H1 (cell line): ENCODE data around the gene LDAH. TPM values are rescaled to one million over a fixed set of nuclear protein-coding genes. Genes with fewer than 3 reads are reported as not detected.

ENCODE experiments used
- CTCF ChIA-PET: fragments of 300-600 bp; sonication (Branson Sonifier 250); formaldehyde crosslinking; loops from one replicate; lab custom pipeline; 2021; ENCODE audit not compliant: partially characterized antibody; lab: Charles Lee
- POLR2A ChIA-PET: fragments of 300-600 bp; sonication (Branson Sonifier 250); formaldehyde crosslinking; loops from one replicate; lab custom pipeline; 2021; ENCODE audit warnings: inconsistent platforms; ENCODE audit not compliant: partially characterized antibody; lab: Charles Lee
- DNase-seq, 2 experiments: peaks; one replicate each; pipeline versions ENCODE4 v3.0.0 to v3.0.0-alpha.2; 2010 to 2022; ENCODE audit warnings: low spot score in 2 of 2, low read depth in 1 of 2, mixed read lengths in 1 of 2
- FAIRE-seq: peaks from 2 replicates; lab custom pipeline; 2011; peaks lifted over from hg19 to GRCh38; lab: Jason Lieb, UNC
- H2AFZ ChIP-seq: 2 replicates; pipeline ENCODE4 v1.8.1; 2012; ENCODE audit warnings: low read length, inconsistent platforms
- H2AK5ac ChIP-seq: 2 replicates; pipeline ENCODE4 v1.6.1; 2013; ENCODE audit warnings: low read depth, low read length
- H2BK120ac ChIP-seq: replicated peaks from 2 replicates; pipeline ENCODE3; 2013; ENCODE audit warnings: low read depth, low read length, inconsistent platforms
- H2BK12ac ChIP-seq: 2 replicates; pipeline ENCODE4 v1.6.1; 2013; ENCODE audit warnings: low read depth, low read length
- H2BK15ac ChIP-seq: 2 replicates; pipeline ENCODE4 v1.6.1; 2013; ENCODE audit warnings: low read length
- H2BK20ac ChIP-seq: 2 replicates; pipeline ENCODE4 v1.6.1; 2013; ENCODE audit warnings: low read length
- H2BK5ac ChIP-seq: 2 replicates; pipeline ENCODE4 v1.6.1; 2013; ENCODE audit warnings: low read depth, low read length
- H3K14ac ChIP-seq: 2 replicates; pipeline ENCODE4 v1.6.1; 2013; ENCODE audit warnings: inconsistent platforms; ENCODE audit not compliant: insufficient read length
- H3K18ac ChIP-seq: 2 replicates; pipeline ENCODE4 v1.6.1; 2013; ENCODE audit warnings: low read length; ENCODE audit errors: extremely low read depth
- H3K23ac ChIP-seq: 2 replicates; pipeline ENCODE4 v1.6.1; 2013; ENCODE audit warnings: inconsistent platforms; ENCODE audit not compliant: insufficient read length
- H3K23me2 ChIP-seq: 2 replicates; pipeline ENCODE4 v1.6.1; 2013; ENCODE audit warnings: low read depth, low read length
- H3K27ac ChIP-seq: 2 replicates; pipeline ENCODE4 v1.6.1; 2011; ENCODE audit warnings: low read depth, low read length, inconsistent platforms
- H3K27me3 ChIP-seq, 4 experiments: replicated peaks in 1 of 4; 1 replicate in 1 of 4; 2 replicates in 3 of 4; pipeline versions ENCODE4 v1.6.1 to v1.8.1; 2011 to 2013; ENCODE audit warnings: low read length in 3 of 4, mild to moderate bottlenecking in 3 of 4, inconsistent platforms in 2 of 4, mixed read lengths in 2 of 4, moderate library complexity in 1 of 4; ENCODE audit not compliant: control insufficient read depth in 3 of 4, insufficient read depth in 3 of 4; ENCODE audit errors: extremely low read depth in 1 of 4
- H3K36me3 ChIP-seq, 4 experiments: 2 replicates each; pipeline versions ENCODE4 v1.6.1 to v1.8.1; 2011 to 2013; ENCODE audit warnings: mild to moderate bottlenecking in 4 of 4, low read length in 3 of 4, moderate library complexity in 2 of 4, control low read depth in 1 of 4, inconsistent platforms in 1 of 4; ENCODE audit not compliant: insufficient read depth in 4 of 4, control insufficient read depth in 2 of 4
- H3K4ac ChIP-seq: replicated peaks from 2 replicates; pipeline ENCODE3; 2013; ENCODE audit warnings: low read length, low read depth, mixed read lengths, inconsistent platforms; ENCODE audit not compliant: insufficient read length
- H3K4me1 ChIP-seq, 4 experiments: replicated peaks in 1 of 4; 1 replicate in 1 of 4; 2 replicates in 3 of 4; pipeline versions ENCODE4 v1.6.1 to v1.8.1; 2011 to 2013; ENCODE audit warnings: low read length in 3 of 4, inconsistent platforms in 2 of 4, mixed read lengths in 1 of 4; ENCODE audit not compliant: insufficient read depth in 4 of 4, control insufficient read depth in 3 of 4
- H3K4me2 ChIP-seq, 2 experiments: 2 replicates each; pipeline versions ENCODE4 v1.6.1 to v1.8.1; 2011 to 2013; ENCODE audit warnings: low read depth in 2 of 2, low read length in 2 of 2, control low read depth in 1 of 2, inconsistent platforms in 1 of 2, mild to moderate bottlenecking in 1 of 2; ENCODE audit not compliant: insufficient read depth in 1 of 2
- H3K4me3 ChIP-seq, 4 experiments: fragments of 200-600, 300-600 bp in 1 of 4; sonication (generic), shearing (Covaris generic), sonication (Bioruptor Twin) in 1 of 4; 2 replicates each; pipeline versions ENCODE4 v1.5.1 to v1.8.1; 2011 to 2016; ENCODE audit warnings: low read length in 4 of 4, low read depth in 3 of 4, control low read depth in 2 of 4, inconsistent platforms in 2 of 4, mild to moderate bottlenecking in 2 of 4, mixed read lengths in 1 of 4, moderate library complexity in 1 of 4; ENCODE audit not compliant: insufficient read depth in 2 of 4; ENCODE audit errors: extremely low read depth in 1 of 4
- H3K56ac ChIP-seq: replicated peaks from 2 replicates; pipeline ENCODE3; 2013; ENCODE audit warnings: low read depth, mild to moderate bottlenecking, mixed read lengths, low read length, inconsistent platforms; ENCODE audit not compliant: insufficient read length
- H3K79me1 ChIP-seq: 2 replicates; pipeline ENCODE4 v1.6.1; 2013; ENCODE audit warnings: low read depth, low read length, control low read depth
- H3K79me2 ChIP-seq, 2 experiments: 2 replicates each; pipeline versions ENCODE4 v1.6.1 to v1.8.1; 2012 to 2013; ENCODE audit warnings: low read length in 2 of 2, mild to moderate bottlenecking in 2 of 2, inconsistent platforms in 1 of 2; ENCODE audit not compliant: insufficient read depth in 2 of 2, control insufficient read depth in 1 of 2
- H3K9ac ChIP-seq, 4 experiments: replicated peaks in 1 of 4; 1 replicate in 1 of 4; 2 replicates in 3 of 4; pipeline versions ENCODE4 v1.6.1 to v1.8.1; 2011 to 2013; ENCODE audit warnings: low read depth in 3 of 4, low read length in 3 of 4, control low read depth in 2 of 4, mild to moderate bottlenecking in 2 of 4, moderate library complexity in 2 of 4, inconsistent platforms in 1 of 4; ENCODE audit errors: extremely low read depth in 1 of 4
- H3K9me3 ChIP-seq, 2 experiments: 2 replicates each; pipeline versions ENCODE4 v1.6.1 to v1.8.1; 2012 to 2013; ENCODE audit warnings: mild to moderate bottlenecking in 2 of 2, moderate library complexity in 2 of 2, control low read depth in 1 of 2, inconsistent platforms in 1 of 2, low read depth in 1 of 2, low read length in 1 of 2, mixed read lengths in 1 of 2; ENCODE audit not compliant: insufficient read depth in 2 of 2
- H4K20me1 ChIP-seq, 2 experiments: replicated peaks in 1 of 2; 2 replicates each; pipeline versions ENCODE3 to v1.8.1; 2011 to 2013; ENCODE audit warnings: inconsistent platforms in 2 of 2, low read length in 2 of 2, mild to moderate bottlenecking in 1 of 2; ENCODE audit not compliant: insufficient read depth in 2 of 2, control insufficient read depth in 1 of 2
- H4K5ac ChIP-seq: 2 replicates; pipeline ENCODE4 v1.6.1; 2013; ENCODE audit warnings: low read length, low read depth, mixed read lengths, inconsistent platforms; ENCODE audit not compliant: insufficient read length
- H4K8ac ChIP-seq: 2 replicates; pipeline ENCODE4 v1.8.0; 2013; ENCODE audit warnings: mild to moderate bottlenecking, moderate library complexity, low read length, inconsistent platforms; ENCODE audit not compliant: insufficient read depth; ENCODE audit errors: extremely low read depth
- H4K91ac ChIP-seq: replicated peaks from 2 replicates; pipeline ENCODE3; 2013; ENCODE audit warnings: low read length, mixed read lengths, inconsistent platforms; ENCODE audit not compliant: insufficient read length
- HDAC6 ChIP-seq: IDR thresholded peaks from one replicate; pipeline ENCODE4 v1.7.1; 2012; ENCODE audit warnings: low read depth, mild to moderate bottlenecking, inconsistent platforms, low read length, moderate library complexity
- SUZ12 ChIP-seq: fragments of 200-600 bp; sonication (generic); IDR thresholded peaks from 2 replicates; pipeline ENCODE4 v1.6.1; 2012; ENCODE audit warnings: mild to moderate bottlenecking, inconsistent platforms, low read length, moderate library complexity, mixed read lengths
- polyA plus RNA-seq, 7 experiments: library from polyadenylated mRNA; depleted of rRNA in 3 of 7; stranded (reverse) in 5 of 7; unstranded in 2 of 7; fragments of >200 nt in 5 of 7; fragments of 200-250 nt in 2 of 7; gene quantifications; 1 replicate in 5 of 7; 2 replicates in 1 of 7; 4 replicates in 1 of 7; pipeline versions ENCODE4 v1.2.1 to v1.2.3, GENCODE V29; 2011 to 2013; ENCODE audit warnings: missing spikeins in 2 of 7, mixed read lengths in 2 of 7
- total RNA-seq: library from RNA; stranded (reverse); fragmentation: NEBNext Ultra II Directional; extraction: Animal tissue kit (Norgen Biotek cat#: 25700); gene quantifications from 2 replicates; pipeline ENCODE4 v1.2.1, GENCODE V29; 2021

The LDAH gene
- total and polyA plus RNA-seq, 2 of the 8 experiments (the other 6 are each of a cell fraction or from before 2014, with no cell fraction given) = 10.9 to 26.3 TPM

GRCh38 chr2:20738772-20739171, 84.1 kb downstream of the LDAH start:
- no peak overlapping the region for H4K8ac ChIP-seq
- no peak overlapping the region for H3K27ac ChIP-seq
- H3K18ac ChIP-seq = no peak overlapping the region
- no peaks in the 10 kb centered on the region for H3K23me2 ChIP-seq
- H2AFZ ChIP-seq = no peak overlapping the region
- no peak overlapping the region for H2BK20ac ChIP-seq
- H3K4me3 ChIP-seq = no peak overlapping the region
- ChIA-PET CTCF (interaction anchor here (0.9 to 1.6 kb wide), 3 partner anchors 31 to 78 kb away, joined by 3 to 6 read pairs (median 4); no protein-coding TSS in a partner anchor), POLR2A (no interaction called here)
- no peak overlapping the region for H3K4me2 ChIP-seq
- no peaks in the 10 kb centered on the region for H3K79me2 ChIP-seq
- no peaks in the 10 kb centered on the region for H3K79me1 ChIP-seq
- H3K9me3 ChIP-seq = no peaks in the 10 kb centered on the region
- H2BK12ac ChIP-seq = no peak overlapping the region
- peaks cover 0 to 3% of the 10 kb centered on the region in 2 experiments for H4K20me1 ChIP-seq
- no peak overlapping the region for H3K23ac ChIP-seq
- H4K5ac ChIP-seq = no peak overlapping the region
- H3K9ac ChIP-seq = no peak overlapping the region
- no peaks in the 10 kb centered on the region for H3K27me3 ChIP-seq
- H3K4ac ChIP-seq = no peak overlapping the region
- H4K91ac ChIP-seq = no peak overlapping the region
- no peak overlapping the region for H2AK5ac ChIP-seq
- H2BK5ac ChIP-seq = no peak overlapping the region
- H3K4me1 ChIP-seq = no peaks in the 10 kb centered on the region
- DNase-seq (no peak), FAIRE-seq (no peak)
- no peak overlapping the region for H2BK15ac ChIP-seq
- H3K14ac ChIP-seq = no peak overlapping the region
- no peak overlapping the region for H3K56ac ChIP-seq
- H3K36me3 ChIP-seq = no peaks in the 10 kb centered on the region
- no peak overlapping the region for H2BK120ac ChIP-seq
- no peak for TF ChIP-seq SUZ12
- no peak for TF ChIP-seq HDAC6
- TF ChIP-seq, all 59 proteins: peak for 0
